ENCODE results near the gene CTSH. TPM values are rescaled to one million over a fixed set of nuclear protein-coding genes. Genes with fewer than 3 reads are reported as not detected.

CTSH gene
- total RNA-seq, 1 experiment from 2014 or later: 20.4 TPM

GRCh38 chr15:78880242-78880533 lies 64.7 kb downstream of the CTSH start (continued):
- TF ChIP-seq CREB1 (CRISPR knock-in tag; IDR thresholded peaks at IDR 0.05) (no peak), TCF7 (CRISPR knock-in tag; IDR thresholded peaks at IDR 0.05; ENCODE audit: low read depth) (no peak), NFE2L1 (CRISPR knock-in tag; IDR thresholded peaks at IDR 0.05) (no peak), IRF1 (CRISPR knock-in tag; IDR thresholded peaks at IDR 0.05) (no peak), GABPB1 (CRISPR knock-in tag; IDR thresholded peaks at IDR 0.05) (no peak), ZNF138 (CRISPR knock-in tag; conservative IDR thresholded peaks at IDR 0.05) (no peak), OVOL2 (CRISPR knock-in tag; IDR thresholded peaks at IDR 0.05; ENCODE audit: borderline replicate concordance) (no peak), PRDM15 (CRISPR knock-in tag; IDR thresholded peaks at IDR 0.05) (no peak), JUN (CRISPR knock-in tag; IDR thresholded peaks at IDR 0.05) (no peak), ERG (CRISPR knock-in tag; IDR thresholded peaks at IDR 0.05) (no peak), SMAD3 (CRISPR knock-in tag; IDR thresholded peaks at IDR 0.05; ENCODE audit: borderline replicate concordance) (no peak), ZNF281 (CRISPR knock-in tag; IDR thresholded peaks at IDR 0.05) (no peak)

- peak overlapping the region; percentile 88 for H3K27ac Mint-ChIP-seq
- peaks cover 52% of the 10 kb centered on the region for H3K4me1 Mint-ChIP-seq
- TF ChIP-seq ATF3 (CRISPR knock-in tag; conservative IDR thresholded peaks at IDR 0.05) (no peak), PRRX2 (CRISPR knock-in tag; IDR thresholded peaks at IDR 0.05) (no peak), SP1 (CRISPR knock-in tag; conservative IDR thresholded peaks at IDR 0.05) (no peak), MAX (CRISPR knock-in tag; IDR thresholded peaks at IDR 0.05) (no peak), CBFB (CRISPR knock-in tag; IDR thresholded peaks at IDR 0.05; ENCODE audit: low read depth) (no peak), ZSCAN18 (CRISPR knock-in tag; IDR thresholded peaks at IDR 0.05) (no peak), GABPB1 (CRISPR knock-in tag; IDR thresholded peaks at IDR 0.05) (no peak), SMAD4 (CRISPR knock-in tag; IDR thresholded peaks at IDR 0.05) (no peak), ZNF512 (CRISPR knock-in tag; IDR thresholded peaks at IDR 0.05; ENCODE audit: borderline replicate concordance) (no peak)
- H3K27me3 Mint-ChIP-seq (ENCODE audit: low read depth): no peaks in the 10 kb centered on the region
- H3K9me3 Mint-ChIP-seq: no peaks in the 10 kb centered on the region
- H3K36me3 Mint-ChIP-seq: peaks cover 39% of the 10 kb centered on the region
- H3K4me3 Mint-ChIP-seq: no peak overlapping the region
- DNase-seq (ENCODE audit: low spot score): no peak
- ATAC-seq: no peak
- POLR2A ChIA-PET: interaction anchor here (0.7 kb wide), 1 partner anchor 153 kb away, joined by 3 read pairs; no protein-coding TSS in a partner anchor
- CTCF ChIA-PET: interaction anchor here (0.7 to 1.4 kb wide), 3 partner anchors 28 to 100 kb away, joined by 3 to 5 read pairs (median 4); partner anchors contain the start of gene ADAMTS7
Observed at GRCh38 chr15:78879517-78880241, 65.2 kb downstream of the CTSH start.
